H9 (cell line): ENCODE measurements around the gene HMGCS2. TPM values are rescaled to one million over a fixed set of nuclear protein-coding genes. Genes with fewer than 3 reads are reported as not detected.

ENCODE experiments used
- DNase-seq: peaks from one replicate; pipeline ENCODE4 v3.0.0-alpha.2; 2017
- H2AFZ ChIP-seq: one replicate; pipeline ENCODE4 v1.6.1; 2013; ENCODE audit warnings: mild to moderate bottlenecking, low read length, control low read depth, moderate library complexity
- H2AK5ac ChIP-seq: 2 replicates; pipeline ENCODE4 v1.6.1; 2013; ENCODE audit warnings: low read length, control low read depth, mixed read lengths; ENCODE audit not compliant: insufficient read length
- H2BK120ac ChIP-seq: one replicate; pipeline ENCODE4 v1.6.1; 2013; ENCODE audit warnings: low read depth, mild to moderate bottlenecking, low read length, control low read depth, inconsistent platforms; ENCODE audit not compliant: poor library complexity, severe bottlenecking
- H2BK12ac ChIP-seq: 2 replicates; pipeline ENCODE4 v1.6.1; 2013; ENCODE audit warnings: low read length, control low read depth, mixed read lengths, low read depth; ENCODE audit not compliant: insufficient read length
- H2BK15ac ChIP-seq: 2 replicates; pipeline ENCODE4 v1.6.1; 2013; ENCODE audit warnings: low read depth, low read length, control low read depth
- H2BK20ac ChIP-seq: one replicate; pipeline ENCODE4 v1.6.1; 2013; ENCODE audit warnings: low read depth, mild to moderate bottlenecking, low read length, control low read depth, inconsistent platforms; ENCODE audit not compliant: poor library complexity, severe bottlenecking
- H2BK5ac ChIP-seq: 2 replicates; pipeline ENCODE4 v1.6.1; 2013; ENCODE audit warnings: low read length, control low read depth, mixed read lengths; ENCODE audit not compliant: insufficient read length
- H3K14ac ChIP-seq: 2 replicates; pipeline ENCODE4 v1.6.1; 2013; ENCODE audit warnings: low read length, control low read depth; ENCODE audit not compliant: insufficient read depth
- H3K18ac ChIP-seq: 2 replicates; pipeline ENCODE4 v1.6.1; 2013; ENCODE audit warnings: low read depth, mild to moderate bottlenecking, mixed read lengths, low read length, control low read depth; ENCODE audit not compliant: insufficient read length
- H3K23ac ChIP-seq: 2 replicates; pipeline ENCODE4 v1.6.1; 2013; ENCODE audit warnings: low read length, control low read depth, mixed read lengths, low read depth; ENCODE audit not compliant: insufficient read length
- H3K23me2 ChIP-seq: 2 replicates; pipeline ENCODE4 v1.6.1; 2013; ENCODE audit warnings: low read depth, mild to moderate bottlenecking, mixed read lengths, low read length, control low read depth; ENCODE audit not compliant: insufficient read length, poor library complexity, severe bottlenecking
- H3K27ac ChIP-seq: 2 replicates; pipeline ENCODE4 v1.5.1; 2013; ENCODE audit warnings: low read length, control low read depth, mixed read lengths, low read depth; ENCODE audit not compliant: insufficient read length
- H3K27me3 ChIP-seq: 2 replicates; pipeline ENCODE4 v1.6.1; 2013; ENCODE audit warnings: low read length, control low read depth, inconsistent platforms; ENCODE audit not compliant: insufficient read depth
- H3K4ac ChIP-seq: 2 replicates; pipeline ENCODE4 v1.6.1; 2013; ENCODE audit warnings: low read depth, mild to moderate bottlenecking, control low read depth, inconsistent platforms, low read length, moderate library complexity
- H3K4me1 ChIP-seq: 2 replicates; pipeline ENCODE4 v1.6.1; 2013; ENCODE audit warnings: low read length, control low read depth, inconsistent platforms; ENCODE audit not compliant: insufficient read depth
- H3K4me2 ChIP-seq: 2 replicates; pipeline ENCODE4 v1.6.1; 2013; ENCODE audit warnings: low read length, control low read depth, mixed read lengths; ENCODE audit not compliant: insufficient read length, insufficient read depth
- H3K56ac ChIP-seq: 2 replicates; pipeline ENCODE4 v1.6.1; 2013; ENCODE audit warnings: low read depth, mild to moderate bottlenecking, mixed read lengths, low read length, control low read depth; ENCODE audit not compliant: insufficient read length
- H3K79me1 ChIP-seq: 2 replicates; pipeline ENCODE4 v1.6.1; 2013; ENCODE audit warnings: low read depth, mild to moderate bottlenecking, moderate library complexity, low read length, control low read depth, inconsistent platforms; ENCODE audit not compliant: insufficient read depth, poor library complexity, severe bottlenecking
- H3K79me2 ChIP-seq: 2 replicates; pipeline ENCODE4 v1.6.1; 2013; ENCODE audit warnings: low read length, control low read depth, inconsistent platforms; ENCODE audit not compliant: insufficient read depth
- H3K9ac ChIP-seq: 2 replicates; pipeline ENCODE4 v1.6.1; 2013; ENCODE audit warnings: low read length, control low read depth, mixed read lengths; ENCODE audit not compliant: insufficient read length; ENCODE audit errors: extremely low read depth
- H3K9me3 ChIP-seq: one replicate; pipeline ENCODE4 v1.6.1; 2013; ENCODE audit warnings: low read depth, low read length, inconsistent platforms; ENCODE audit not compliant: control insufficient read depth
- H3T11ph ChIP-seq: one replicate; pipeline ENCODE4 v1.6.1; 2013; ENCODE audit warnings: mild to moderate bottlenecking, low read length, control low read depth, inconsistent platforms
- H4K20me1 ChIP-seq: one replicate; pipeline ENCODE4 v1.6.1; 2013; ENCODE audit not compliant: control insufficient read depth, insufficient read length, insufficient read depth
- H4K5ac ChIP-seq: 2 replicates; pipeline ENCODE4 v1.6.1; 2013; ENCODE audit warnings: low read depth, mild to moderate bottlenecking, mixed read lengths, low read length, control low read depth; ENCODE audit not compliant: insufficient read length
- H4K8ac ChIP-seq: replicated peaks from 2 replicates; pipeline ENCODE4 v1.6.1; 2013; ENCODE audit warnings: low read length, control low read depth, mixed read lengths, low read depth; ENCODE audit not compliant: insufficient read length
- H4K91ac ChIP-seq: 2 replicates; pipeline ENCODE4 v1.6.1; 2013; ENCODE audit warnings: low read depth, mild to moderate bottlenecking, moderate library complexity, mixed read lengths, low read length, control low read depth; ENCODE audit not compliant: insufficient read length
- H3K27ac Mint-ChIP-seq, 3 experiments: 2 replicates in 2 of 3; 3 replicates in 1 of 3; pipeline ENCODE4 v1.8.0; 2020 to 2021; ENCODE audit warnings: mixed read lengths in 3 of 3, mild to moderate bottlenecking in 1 of 3, moderate library complexity in 1 of 3
- H3K27me3 Mint-ChIP-seq: 2 replicates; pipeline ENCODE4 v1.8.0; 2021; ENCODE audit warnings: low read depth, mild to moderate bottlenecking, moderate library complexity, mixed read lengths
- H3K36me3 Mint-ChIP-seq, 3 experiments: 2 replicates in 2 of 3; 3 replicates in 1 of 3; pipeline ENCODE4 v1.8.0; 2020 to 2021; ENCODE audit warnings: low read depth in 3 of 3, mixed read lengths in 3 of 3; ENCODE audit not compliant: insufficient read depth in 1 of 3
- H3K4me1 Mint-ChIP-seq, 2 experiments: 2 replicates each; pipeline ENCODE4 v1.8.0; 2020; ENCODE audit warnings: mixed read lengths in 2 of 2
- H3K4me3 Mint-ChIP-seq, 2 experiments: 2 replicates in 1 of 2; 3 replicates in 1 of 2; pipeline ENCODE4 v1.8.0; 2020 to 2021; ENCODE audit warnings: mild to moderate bottlenecking in 2 of 2, mixed read lengths in 2 of 2, moderate library complexity in 1 of 2
- H3K9me3 Mint-ChIP-seq, 2 experiments: 2 replicates in 1 of 2; 3 replicates in 1 of 2; pipeline ENCODE4 v1.8.0; 2020; ENCODE audit warnings: mild to moderate bottlenecking in 2 of 2, mixed read lengths in 2 of 2, moderate library complexity in 1 of 2
- CTCF ChIP-seq: fragments of 200-600 bp; sonication (generic); conservative IDR thresholded peaks from 3 replicates; pipeline ENCODE4 v1.8.0; 2021; ENCODE audit warnings: antibody characterized with exemption, mild to moderate bottlenecking
- WGBS: extraction: QIAGEN DNeasy Blood & Tissue Kit; methylation state at CpG from one replicate; pipeline ENCODE4 v1.1.7; 2013; ENCODE audit warnings: missing lambda C conversion rate, low lambda C conversion rate, mixed read lengths; ENCODE audit not compliant: insufficient read length; ENCODE audit errors: extremely low coverage; 5-methylcytosine and 5-hydroxymethylcytosine counted together
- total RNA-seq: library from RNA; stranded (reverse); gene quantifications from 2 replicates; pipeline ENCODE4 v1.2.1, GENCODE V29; 2021

Gene HMGCS2
- total RNA-seq, 1 experiment from 2014 or later: not detected

- Histone ChIP-seq H2BK20ac (no peak overlapping the region), H4K5ac (no peak overlapping the region), H3K4ac (no peak overlapping the region), H3T11ph (no peak overlapping the region), H3K27ac (no peak overlapping the region), H3K23ac (no peak overlapping the region), H3K23me2 (no peaks in the 10 kb centered on the region), H2BK15ac (no peak overlapping the region), H4K91ac (no peak overlapping the region), H3K79me2 (no peaks in the 10 kb centered on the region), H4K8ac (no peak overlapping the region), H3K18ac (no peak overlapping the region), H3K14ac (no peak overlapping the region), H2BK120ac (no peak overlapping the region), H3K9ac (no peak overlapping the region), H3K9me3 (no peaks in the 10 kb centered on the region), H3K4me2 (no peak overlapping the region), H3K79me1 (peaks cover under 1% of the 10 kb centered on the region), H3K4me1 (peaks cover 4% of the 10 kb centered on the region; the same call in 1 of the 2 replicates), H2BK12ac (no peak overlapping the region), H2BK5ac (no peak overlapping the region), H4K20me1 (no peaks in the 10 kb centered on the region), H3K56ac (no peak overlapping the region), H2AK5ac (no peak overlapping the region), H3K27me3 (no peaks in the 10 kb centered on the region; the same call in 1 of the 2 replicates), H2AFZ (no peak overlapping the region)
- H3K4me1 Mint-ChIP-seq: peaks cover 17 to 28% of the 10 kb centered on the region in 2 experiments
- peaks cover 41 to 70% (median 63%) of the 10 kb centered on the region in 3 experiments; a peak in 6 of 7 replicates for H3K36me3 Mint-ChIP-seq
- no peak for TF ChIP-seq CTCF
- DNase-seq: no peak
- no peaks in the 10 kb centered on the region; a peak in 1 of 5 replicates for H3K9me3 Mint-ChIP-seq
- H3K27ac Mint-ChIP-seq: peak overlapping the region in 2 of 3 experiments; percentile 68 to 69; a peak in 4 of 7 replicates
- no peak overlapping the region; a peak in 1 of 5 replicates for H3K4me3 Mint-ChIP-seq
- no peaks in the 10 kb centered on the region; the same call in 1 of the 2 replicates for H3K27me3 Mint-ChIP-seq
- WGBS: no CpG with 5 or more reads among the region's 7 CpGs
Observed at GRCh38 chr1:119742202-119742601, 26.5 kb downstream of the HMGCS2 start.
